Muscle of leg (tissue), 11 donors: ENCODE results near the gene MYRIP. TPM values are rescaled to one million over a fixed set of nuclear protein-coding genes. Genes with fewer than 3 reads are reported as not detected.

Source experiments
- DNase-seq: peaks from one replicate; pipeline ENCODE4 v3.0.0; 2013
- H3K27ac ChIP-seq: one replicate; pipeline ENCODE4 v1.5.1; 2013; ENCODE audit warnings: mild to moderate bottlenecking, low read length, control low read depth
- H3K27me3 ChIP-seq: one replicate; pipeline ENCODE4 v1.6.1; 2013; ENCODE audit warnings: low read length; ENCODE audit not compliant: control insufficient read depth, insufficient read depth
- H3K36me3 ChIP-seq: one replicate; pipeline ENCODE4 v1.6.1; 2013; ENCODE audit warnings: low read length; ENCODE audit not compliant: control insufficient read depth, insufficient read depth
- H3K4me1 ChIP-seq: one replicate; pipeline ENCODE4 v1.6.1; 2013; ENCODE audit warnings: low read length; ENCODE audit not compliant: control insufficient read depth, insufficient read depth
- H3K4me3 ChIP-seq: one replicate; pipeline ENCODE4 v1.5.1; 2013; ENCODE audit warnings: low read length, control low read depth
- H3K9me3 ChIP-seq: replicated peaks from 2 replicates; pipeline ENCODE4 v1.6.1; 2013; ENCODE audit warnings: low read depth, low read length; ENCODE audit not compliant: control insufficient read depth
- WGBS: methylation state at CpG from one replicate; pipeline ENCODE4 v1.1.5; 2013; ENCODE audit warnings: missing lambda C conversion rate; ENCODE audit not compliant: insufficient coverage; 5-methylcytosine and 5-hydroxymethylcytosine counted together
- polyA plus RNA-seq, 8 donors: library from polyadenylated mRNA; unstranded; fragments of 120-200 nt; gene quantifications; one replicate each; pipeline versions ENCODE4 v1.2.1 to v1.2.3, GENCODE V29; 2013; ENCODE audit warnings: inconsistent platforms in 1 of 8, low replicate concordance in 1 of 8; ENCODE audit not compliant: insufficient read length in 8 of 8, insufficient read depth in 1 of 8
- total RNA-seq: library from RNA; stranded (reverse); fragments of 120-200 nt; gene quantifications from one replicate; pipeline ENCODE4 v1.2.4, GENCODE V29; 2013

Gene MYRIP
- total and polyA plus RNA-seq, 9 donors: 0.43 to 1.3 (median 0.75) TPM

GRCh38 chr3:39980058-39980457 is 170.6 kb downstream of the MYRIP start:
- Histone ChIP-seq H3K27me3 (no peaks in the 10 kb centered on the region), H3K9me3 (no peaks in the 10 kb centered on the region), H3K36me3 (no peaks in the 10 kb centered on the region), H3K4me1 (peaks cover 2% of the 10 kb centered on the region), H3K27ac (no peak overlapping the region), H3K4me3 (no peak overlapping the region)
- WGBS: 60% methylated on average over 3 of the region's 4 CpGs
- no peak for DNase-seq

- H3K4me3 ChIP-seq: no peak overlapping the region
- H3K27ac ChIP-seq: no peak overlapping the region
- H3K9me3 ChIP-seq: no peaks in the 10 kb centered on the region
- no peaks in the 10 kb centered on the region for H3K27me3 ChIP-seq
- H3K36me3 ChIP-seq: no peaks in the 10 kb centered on the region
- H3K4me1 ChIP-seq: peaks cover 2% of the 10 kb centered on the region
- no CpG with 5 or more reads among the region's 3 CpGs for WGBS
- no peak for DNase-seq
These were observed 171.4 kb downstream of the MYRIP start for GRCh38 chr3:39980781-39981180.

GRCh38 chr3:39981547-39982184 is 172.3 kb downstream of the MYRIP start:
- DNase-seq: peak; percentile 78
- WGBS: no CpG with 5 or more reads among the region's 1 CpG
- no peaks in the 10 kb centered on the region for H3K36me3 ChIP-seq

GRCh38 chr3:39982665-39983357 is 173.4 kb downstream of the MYRIP start:
- H3K27ac ChIP-seq: no peak overlapping the region
- WGBS: no CpG with 5 or more reads among the region's 7 CpGs
- H3K27me3 ChIP-seq: no peaks in the 10 kb centered on the region
- peaks cover 2% of the 10 kb centered on the region for H3K4me1 ChIP-seq
- no peak for DNase-seq
- no peaks in the 10 kb centered on the region for H3K36me3 ChIP-seq
- no peak overlapping the region for H3K4me3 ChIP-seq
- H3K9me3 ChIP-seq: no peaks in the 10 kb centered on the region

More at GRCh38 chr3:39981547-39982184, 172.3 kb downstream of the MYRIP start:
- Histone ChIP-seq H3K4me1 (peaks cover 2% of the 10 kb centered on the region), H3K27me3 (no peaks in the 10 kb centered on the region), H3K9me3 (no peaks in the 10 kb centered on the region), H3K4me3 (no peak overlapping the region), H3K27ac (no peak overlapping the region)

GRCh38 chr3:39989746-39990145 is 180.3 kb downstream of the MYRIP start:
- no peak for DNase-seq
- Histone ChIP-seq H3K27me3 (no peaks in the 10 kb centered on the region), H3K9me3 (peaks cover 28% of the 10 kb centered on the region), H3K36me3 (no peaks in the 10 kb centered on the region), H3K4me3 (no peak overlapping the region), H3K27ac (no peak overlapping the region), H3K4me1 (no peaks in the 10 kb centered on the region)
- WGBS: 83% methylated on average over 3 of the region's 3 CpGs

GRCh38 chr3:39990532-39990931 is 181.1 kb downstream of the MYRIP start:
- H3K27ac ChIP-seq: no peak overlapping the region
- H3K4me3 ChIP-seq: no peak overlapping the region
- no CpG with 5 or more reads among the region's 1 CpG for WGBS
- peaks cover 28% of the 10 kb centered on the region for H3K9me3 ChIP-seq
- H3K4me1 ChIP-seq: no peaks in the 10 kb centered on the region
- no peaks in the 10 kb centered on the region for H3K27me3 ChIP-seq
- DNase-seq: no peak
- no peaks in the 10 kb centered on the region for H3K36me3 ChIP-seq

- Histone ChIP-seq H3K27me3 (no peaks in the 10 kb centered on the region), H3K4me3 (no peak overlapping the region), H3K9me3 (no peaks in the 10 kb centered on the region), H3K4me1 (peaks cover 3% of the 10 kb centered on the region), H3K36me3 (no peaks in the 10 kb centered on the region), H3K27ac (no peak overlapping the region)
- no peak for DNase-seq
- 94% methylated on average over 3 of the region's 3 CpGs for WGBS
These were observed 199.4 kb downstream of the MYRIP start for GRCh38 chr3:40008796-40009195.

GRCh38 chr3:40009991-40010390 is 200.6 kb downstream of the MYRIP start:
- 39% methylated on average over 2 of the region's 2 CpGs for WGBS
- Histone ChIP-seq H3K4me1 (peaks cover 3% of the 10 kb centered on the region), H3K9me3 (no peaks in the 10 kb centered on the region), H3K36me3 (no peaks in the 10 kb centered on the region), H3K4me3 (no peak overlapping the region), H3K27ac (no peak overlapping the region), H3K27me3 (no peaks in the 10 kb centered on the region)
- peak; percentile 69 for DNase-seq

- 80% methylated on average over 1 of the region's 3 CpGs for WGBS
- Histone ChIP-seq H3K27ac (no peak overlapping the region), H3K4me3 (no peak overlapping the region), H3K9me3 (no peaks in the 10 kb centered on the region), H3K27me3 (no peaks in the 10 kb centered on the region), H3K4me1 (peaks cover 3% of the 10 kb centered on the region), H3K36me3 (no peaks in the 10 kb centered on the region)
- no peak for DNase-seq
These were observed 203.0 kb downstream of the MYRIP start for GRCh38 chr3:40012381-40012780.

GRCh38 chr3:40016391-40016790 is 207.0 kb downstream of the MYRIP start:
- Histone ChIP-seq H3K36me3 (no peaks in the 10 kb centered on the region), H3K9me3 (no peaks in the 10 kb centered on the region), H3K27ac (no peak overlapping the region), H3K4me1 (no peaks in the 10 kb centered on the region), H3K27me3 (no peaks in the 10 kb centered on the region), H3K4me3 (no peak overlapping the region)
- 48% methylated on average over 3 of the region's 3 CpGs for WGBS
- no peak for DNase-seq
